Lung (tissue), 12 donors: ENCODE measurements around the gene GPC5. TPM values are rescaled to one million over a fixed set of nuclear protein-coding genes. Genes with fewer than 3 reads are reported as not detected.

Experiments used
- ATAC-seq: fragments of 200-7000 bp; cut with Tn5 transposase; one replicate; pipeline ENCODE4 v1.9.1; 2020; ENCODE audit warnings: moderate number of reproducible peaks; ENCODE audit not compliant: insufficient read depth, low FRiP score
- DNase-seq, 3 donors: peaks; one replicate each; pipeline ENCODE4 v3.0.0-alpha.2; 2013 to 2017
- H3K27ac ChIP-seq, 2 donors: one replicate each; pipeline ENCODE4 v1.5.1; 2013; ENCODE audit warnings: mild to moderate bottlenecking in 2 of 2, moderate library complexity in 2 of 2, control low read depth in 1 of 2, inconsistent platforms in 1 of 2, low read depth in 1 of 2, low read length in 1 of 2
- H3K27me3 ChIP-seq, 3 donors: one replicate each; pipeline ENCODE4 v1.5.1; 2013; ENCODE audit warnings: low read length in 2 of 3; ENCODE audit not compliant: control insufficient read depth in 3 of 3, insufficient read depth in 3 of 3
- H3K36me3 ChIP-seq, 4 donors: one replicate each; pipeline ENCODE4 v1.5.1; 2013; ENCODE audit warnings: low read length in 4 of 4, mild to moderate bottlenecking in 1 of 4, moderate library complexity in 1 of 4; ENCODE audit not compliant: control insufficient read depth in 4 of 4, insufficient read depth in 4 of 4
- H3K4me1 ChIP-seq, 5 donors: one replicate each; pipeline ENCODE4 v1.5.1; 2013; ENCODE audit warnings: low read length in 5 of 5, mild to moderate bottlenecking in 2 of 5, moderate library complexity in 1 of 5; ENCODE audit not compliant: control insufficient read depth in 5 of 5, insufficient read depth in 5 of 5
- H3K4me3 ChIP-seq: one replicate; pipeline ENCODE4 v1.5.1; 2013; ENCODE audit warnings: mild to moderate bottlenecking, control low read depth, moderate library complexity
- H3K9ac ChIP-seq, 2 donors: one replicate each; pipeline ENCODE4 v1.5.1; 2013; ENCODE audit warnings: low read length in 2 of 2, control low read depth in 1 of 2; ENCODE audit not compliant: insufficient read depth in 1 of 2
- H3K9me3 ChIP-seq, 4 donors: one replicate each; pipeline ENCODE4 v1.5.1; 2013; ENCODE audit warnings: low read length in 3 of 4, mild to moderate bottlenecking in 1 of 4, moderate library complexity in 1 of 4; ENCODE audit not compliant: control insufficient read depth in 4 of 4, insufficient read depth in 3 of 4
- CTCF ChIP-seq: IDR thresholded peaks from 2 replicates; pipeline ENCODE4 v1.5.1; 2012; ENCODE audit warnings: mild to moderate bottlenecking; ENCODE audit errors: control extremely low read depth, extremely low read depth
- WGBS, 2 donors: extraction: QIAGEN DNeasy Blood & Tissue Kit; methylation state at CpG; one replicate each; pipeline ENCODE4 v1.1.7; 2013; 5-methylcytosine and 5-hydroxymethylcytosine counted together
- polyA plus RNA-seq, 2 donors: library from polyadenylated mRNA; stranded (reverse); fragments of 200-250 nt; gene quantifications; one replicate each; pipeline ENCODE4 v1.2.1, GENCODE V29; 2013
- total RNA-seq, 2 donors: library from RNA; depleted of rRNA in 1 of 2; stranded (reverse); fragments of >200 nt in 1 of 2; gene quantifications; one replicate each; pipeline ENCODE4 v1.2.1, GENCODE V29; 2014 to 2021
- donor health status: control.
- donor health status: control.
- donor health status: Bipolar disorder and iron deficiency.
- donor health status: healthy.
- donor health status: DM: yes; HTN: yes; CAD: no.

GPC5 gene
- total and polyA plus RNA-seq, 4 donors, result 0.55 to 37.3 (median 4.4) TPM

- no peaks in the 10 kb centered on the region for H3K9me3 ChIP-seq
- no peak overlapping the region for H3K27ac ChIP-seq
- no peak for ATAC-seq
- no peak for DNase-seq
- no peak overlapping the region for H3K4me3 ChIP-seq
- no peaks in the 10 kb centered on the region for H3K27me3 ChIP-seq
- TF ChIP-seq CTCF, result no peak
- no peaks in the 10 kb centered on the region for H3K36me3 ChIP-seq
- H3K4me1 ChIP-seq, result no peaks in the 10 kb centered on the region
- no peak overlapping the region for H3K9ac ChIP-seq
Measured at GRCh38 chr13:91882918-91883317, 484.5 kb downstream of the GPC5 start.

GRCh38 chr13:91889641-91890040, 491.2 kb downstream of the GPC5 start:
- no peak for DNase-seq
- WGBS, 2 donors, result 83 to 89% methylated on average over 2 of the region's 2 CpGs
- H3K4me1 ChIP-seq, result peaks cover 0 to 6% (median 0%) of the 10 kb centered on the region in 5 donors
- ATAC-seq, result no peak
- H3K9me3 ChIP-seq, result no peaks in the 10 kb centered on the region
- H3K36me3 ChIP-seq, result no peaks in the 10 kb centered on the region
- TF ChIP-seq CTCF, result no peak
- H3K9ac ChIP-seq, result no peak overlapping the region
- H3K27me3 ChIP-seq, result no peaks in the 10 kb centered on the region
- H3K4me3 ChIP-seq, result no peak overlapping the region
- H3K27ac ChIP-seq, result no peak overlapping the region

DNA sequence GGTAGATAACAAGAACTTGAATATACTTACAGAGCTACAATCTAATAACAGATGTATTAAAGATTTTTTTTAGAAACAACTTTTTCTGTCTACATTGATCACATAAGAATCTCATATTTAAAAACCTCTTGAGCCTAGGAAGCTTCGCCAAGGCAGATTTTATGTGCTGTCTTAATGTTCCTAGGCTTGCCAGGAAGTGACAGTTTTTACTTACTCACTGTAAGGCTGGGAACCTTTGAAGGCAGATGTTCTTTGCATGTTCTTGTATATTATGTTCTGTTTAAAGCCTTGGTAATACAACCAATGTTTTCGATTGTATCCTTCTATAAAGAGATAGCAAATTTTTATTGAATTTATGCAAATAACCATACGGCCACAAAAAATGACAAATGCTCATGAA, 492.7 kb downstream of the GPC5 start:
- peak in 2 of 3 donors; percentile 23 to 58 for DNase-seq
- Histone ChIP-seq H3K36me3 (no peaks in the 10 kb centered on the region), H3K9me3 (no peaks in the 10 kb centered on the region), H3K9ac (no peak overlapping the region), H3K27me3 (no peaks in the 10 kb centered on the region), H3K27ac (no peak overlapping the region), H3K4me1 (peaks cover 0 to 6% (median 0%) of the 10 kb centered on the region in 5 donors), H3K4me3 (no peak overlapping the region)
- ATAC-seq, result no peak
- 62 to 66% methylated on average over 3 of the region's 3 CpGs for WGBS, 2 donors
- TF ChIP-seq CTCF, result no peak

- Histone ChIP-seq H3K4me1 (peaks cover 0 to 6% (median 0%) of the 10 kb centered on the region in 5 donors), H3K36me3 (no peaks in the 10 kb centered on the region), H3K4me3 (no peak overlapping the region), H3K9ac (no peak overlapping the region), H3K27me3 (no peaks in the 10 kb centered on the region), H3K9me3 (no peaks in the 10 kb centered on the region), H3K27ac (no peak overlapping the region)
- no peak for TF ChIP-seq CTCF
- ATAC-seq (no peak), DNase-seq (no peak)
- 91 to 94% methylated on average over 2 of the region's 2 CpGs for WGBS, 2 donors
Measured at GRCh38 chr13:91893040-91893439, 494.6 kb downstream of the GPC5 start.
